Kidney epithelial cell (primary cell): ENCODE data around the gene ZNF746. TPM values are rescaled to one million over a fixed set of nuclear protein-coding genes. Genes with fewer than 3 reads are reported as not detected.

Experiments used
- DNase-seq: peaks from one replicate; pipeline ENCODE4 v3.0.0-alpha.2; 2010; ENCODE audit warnings: low read depth
- H3K27me3 ChIP-seq: 2 replicates; pipeline ENCODE4 v1.6.0; 2011; ENCODE audit warnings: low read length; ENCODE audit not compliant: control insufficient read depth, insufficient read depth
- H3K36me3 ChIP-seq: 2 replicates; pipeline ENCODE4 v1.5.1; 2011; ENCODE audit warnings: low read length; ENCODE audit not compliant: control insufficient read depth, insufficient read depth
- H3K4me3 ChIP-seq: 2 replicates; pipeline ENCODE4 v1.5.1; 2011; ENCODE audit warnings: low read depth, mild to moderate bottlenecking, control low read depth, low read length
- CTCF ChIP-seq: IDR thresholded peaks from 2 replicates; pipeline ENCODE4 v1.5.1; 2011; ENCODE audit warnings: mild to moderate bottlenecking, moderate library complexity, low read length, control low read depth, inconsistent platforms; ENCODE audit not compliant: insufficient read depth, poor library complexity, severe bottlenecking
- total RNA-seq: library from RNA; depleted of rRNA; stranded (reverse); fragments of >200 nt; gene quantifications from 2 replicates; pipeline ENCODE4 v1.2.3, GENCODE V29; 2015

Gene ZNF746
- total RNA-seq, 1 donor from 2014 or later: 24.2 TPM

- no peak for DNase-seq
- TF ChIP-seq CTCF: no peak
- H3K27me3 ChIP-seq: no peaks in the 10 kb centered on the region
- no peak overlapping the region for H3K4me3 ChIP-seq
- H3K36me3 ChIP-seq: no peaks in the 10 kb centered on the region
Measured at GRCh38 chr7:149467321-149467859, 30.2 kb downstream of the ZNF746 start.

GRCh38 chr7:149466364-149466763 is 31.2 kb downstream of the ZNF746 start:
- no peak overlapping the region for H3K4me3 ChIP-seq
- H3K27me3 ChIP-seq: no peaks in the 10 kb centered on the region
- no peak for DNase-seq
- H3K36me3 ChIP-seq: no peaks in the 10 kb centered on the region
- no peak for TF ChIP-seq CTCF

GRCh38 chr7:149463500-149464161 is 34.0 kb downstream of the ZNF746 start:
- DNase-seq: no peak
- H3K4me3 ChIP-seq: no peak overlapping the region
- H3K27me3 ChIP-seq: no peaks in the 10 kb centered on the region
- no peak for TF ChIP-seq CTCF
- H3K36me3 ChIP-seq: no peaks in the 10 kb centered on the region

- no peak overlapping the region for H3K4me3 ChIP-seq
- H3K27me3 ChIP-seq: no peaks in the 10 kb centered on the region
- H3K36me3 ChIP-seq: no peaks in the 10 kb centered on the region
- TF ChIP-seq CTCF: no peak
- no peak for DNase-seq
Measured at GRCh38 chr7:149462101-149462520, 35.5 kb downstream of the ZNF746 start.

- Histone ChIP-seq H3K36me3 (no peaks in the 10 kb centered on the region), H3K4me3 (peak within 1 kb of the TSS; percentile 70), H3K27me3 (no peaks in the 10 kb centered on the region)
- peak; percentile 38 for TF ChIP-seq CTCF
- DNase-seq: peak; percentile 61
Measured at GRCh38 chr7:149460493-149461277, 36.9 kb downstream of the ZNF746 start, which contains the start of gene ZNF777. TSS of gene ZNF777 (minus strand) at chr7:149461062. CDS start at chr7:149456022, 5,040 bp downstream.
